D341Med (cell line): Measurements from ENCODE around the gene SCAF1.

ENCODE experiments used
- DNase-seq: peaks from one replicate; pipeline ENCODE4 v3.0.0; 2012; ENCODE audit warnings: low spot score

SCAF1 gene, protein sequence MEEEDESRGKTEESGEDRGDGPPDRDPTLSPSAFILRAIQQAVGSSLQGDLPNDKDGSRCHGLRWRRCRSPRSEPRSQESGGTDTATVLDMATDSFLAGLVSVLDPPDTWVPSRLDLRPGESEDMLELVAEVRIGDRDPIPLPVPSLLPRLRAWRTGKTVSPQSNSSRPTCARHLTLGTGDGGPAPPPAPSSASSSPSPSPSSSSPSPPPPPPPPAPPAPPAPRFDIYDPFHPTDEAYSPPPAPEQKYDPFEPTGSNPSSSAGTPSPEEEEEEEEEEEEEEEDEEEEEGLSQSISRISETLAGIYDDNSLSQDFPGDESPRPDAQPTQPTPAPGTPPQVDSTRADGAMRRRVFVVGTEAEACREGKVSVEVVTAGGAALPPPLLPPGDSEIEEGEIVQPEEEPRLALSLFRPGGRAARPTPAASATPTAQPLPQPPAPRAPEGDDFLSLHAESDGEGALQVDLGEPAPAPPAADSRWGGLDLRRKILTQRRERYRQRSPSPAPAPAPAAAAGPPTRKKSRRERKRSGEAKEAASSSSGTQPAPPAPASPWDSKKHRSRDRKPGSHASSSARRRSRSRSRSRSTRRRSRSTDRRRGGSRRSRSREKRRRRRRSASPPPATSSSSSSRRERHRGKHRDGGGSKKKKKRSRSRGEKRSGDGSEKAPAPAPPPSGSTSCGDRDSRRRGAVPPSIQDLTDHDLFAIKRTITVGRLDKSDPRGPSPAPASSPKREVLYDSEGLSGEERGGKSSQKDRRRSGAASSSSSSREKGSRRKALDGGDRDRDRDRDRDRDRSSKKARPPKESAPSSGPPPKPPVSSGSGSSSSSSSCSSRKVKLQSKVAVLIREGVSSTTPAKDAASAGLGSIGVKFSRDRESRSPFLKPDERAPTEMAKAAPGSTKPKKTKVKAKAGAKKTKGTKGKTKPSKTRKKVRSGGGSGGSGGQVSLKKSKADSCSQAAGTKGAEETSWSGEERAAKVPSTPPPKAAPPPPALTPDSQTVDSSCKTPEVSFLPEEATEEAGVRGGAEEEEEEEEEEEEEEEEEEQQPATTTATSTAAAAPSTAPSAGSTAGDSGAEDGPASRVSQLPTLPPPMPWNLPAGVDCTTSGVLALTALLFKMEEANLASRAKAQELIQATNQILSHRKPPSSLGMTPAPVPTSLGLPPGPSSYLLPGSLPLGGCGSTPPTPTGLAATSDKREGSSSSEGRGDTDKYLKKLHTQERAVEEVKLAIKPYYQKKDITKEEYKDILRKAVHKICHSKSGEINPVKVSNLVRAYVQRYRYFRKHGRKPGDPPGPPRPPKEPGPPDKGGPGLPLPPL

DNA sequence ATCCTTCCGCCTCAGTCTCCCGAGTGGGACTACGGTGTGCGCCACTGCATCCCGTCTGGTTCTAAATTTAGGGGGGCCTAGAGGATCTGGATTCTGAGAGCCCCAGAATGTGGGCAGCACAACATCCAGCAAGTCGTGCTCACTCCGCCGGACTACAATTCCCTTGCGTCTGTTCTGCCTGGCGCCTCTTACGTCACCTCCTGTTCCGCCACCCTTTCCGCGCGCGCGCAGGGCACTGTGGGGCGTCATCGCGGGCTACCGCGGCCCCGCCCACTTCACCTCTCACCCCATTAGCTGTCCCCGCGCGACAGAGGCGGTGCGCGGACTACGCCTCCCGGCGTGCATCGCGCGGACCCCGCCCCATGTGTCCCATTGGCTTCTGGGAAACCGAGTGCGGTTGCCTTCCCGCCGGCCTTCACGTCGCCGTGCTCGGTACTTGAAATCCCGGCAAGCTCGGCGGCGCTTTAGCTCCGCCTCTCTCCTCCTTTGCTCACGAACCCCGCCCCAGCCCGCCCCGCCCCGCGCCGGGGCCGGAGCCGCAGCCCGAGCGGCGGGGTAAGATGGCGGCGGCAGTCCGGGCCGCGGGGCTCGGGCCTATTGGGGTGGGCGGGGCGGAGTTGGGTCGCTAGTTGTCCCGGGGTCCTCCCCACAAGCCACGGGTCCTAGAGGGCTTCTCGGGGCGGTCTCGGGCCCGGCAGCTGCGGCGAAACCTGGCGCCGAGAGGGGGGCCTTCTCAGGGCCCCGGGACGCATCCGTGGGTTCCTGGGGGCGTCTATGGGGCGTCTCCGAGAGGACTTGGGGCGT is at the start of gene SCAF1:
SCAF1 (plus strand) TSS at position 522 of the 804 bp plus-strand sequence. CDS start 2,818 bp downstream, outside the sequence.
- DNase-seq = peak; percentile 96

DNA sequence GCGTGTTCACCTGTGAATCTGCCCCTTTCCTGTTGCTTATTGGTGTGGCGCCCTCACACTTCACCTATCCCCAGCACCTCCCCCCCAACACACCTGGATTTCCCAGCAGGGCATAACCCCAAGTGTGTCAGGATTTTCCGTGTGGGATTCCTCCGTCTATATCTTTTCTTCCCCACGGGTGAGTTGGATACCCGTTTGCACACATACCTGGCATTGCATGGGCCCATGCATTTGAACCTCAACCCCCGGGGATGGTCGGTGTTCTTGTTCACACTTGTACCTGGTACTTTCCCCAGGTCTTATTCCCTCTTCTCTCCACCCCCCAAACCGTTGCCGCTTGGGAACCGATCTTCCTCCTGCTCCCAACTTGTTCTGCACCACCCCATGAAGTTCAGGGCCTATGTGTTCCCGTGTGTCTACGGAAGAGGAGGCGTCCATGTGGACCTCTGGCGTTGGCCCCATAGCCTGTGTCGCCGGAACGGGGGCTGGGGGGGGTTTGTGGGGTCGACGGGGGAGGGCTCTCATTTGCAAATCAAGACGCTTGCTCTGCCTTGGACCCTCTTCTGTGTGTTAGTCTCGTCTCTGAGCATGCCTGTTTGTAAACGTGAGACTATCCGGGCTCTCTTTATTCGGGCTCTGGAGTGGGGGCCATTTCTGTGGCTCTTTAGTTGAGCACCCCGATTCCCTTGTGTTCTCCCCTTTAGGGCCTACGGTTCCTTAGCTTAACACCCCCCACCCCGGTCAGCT is 49.4 kb upstream of the SCAF1 start:
- DNase-seq = no peak

DNA sequence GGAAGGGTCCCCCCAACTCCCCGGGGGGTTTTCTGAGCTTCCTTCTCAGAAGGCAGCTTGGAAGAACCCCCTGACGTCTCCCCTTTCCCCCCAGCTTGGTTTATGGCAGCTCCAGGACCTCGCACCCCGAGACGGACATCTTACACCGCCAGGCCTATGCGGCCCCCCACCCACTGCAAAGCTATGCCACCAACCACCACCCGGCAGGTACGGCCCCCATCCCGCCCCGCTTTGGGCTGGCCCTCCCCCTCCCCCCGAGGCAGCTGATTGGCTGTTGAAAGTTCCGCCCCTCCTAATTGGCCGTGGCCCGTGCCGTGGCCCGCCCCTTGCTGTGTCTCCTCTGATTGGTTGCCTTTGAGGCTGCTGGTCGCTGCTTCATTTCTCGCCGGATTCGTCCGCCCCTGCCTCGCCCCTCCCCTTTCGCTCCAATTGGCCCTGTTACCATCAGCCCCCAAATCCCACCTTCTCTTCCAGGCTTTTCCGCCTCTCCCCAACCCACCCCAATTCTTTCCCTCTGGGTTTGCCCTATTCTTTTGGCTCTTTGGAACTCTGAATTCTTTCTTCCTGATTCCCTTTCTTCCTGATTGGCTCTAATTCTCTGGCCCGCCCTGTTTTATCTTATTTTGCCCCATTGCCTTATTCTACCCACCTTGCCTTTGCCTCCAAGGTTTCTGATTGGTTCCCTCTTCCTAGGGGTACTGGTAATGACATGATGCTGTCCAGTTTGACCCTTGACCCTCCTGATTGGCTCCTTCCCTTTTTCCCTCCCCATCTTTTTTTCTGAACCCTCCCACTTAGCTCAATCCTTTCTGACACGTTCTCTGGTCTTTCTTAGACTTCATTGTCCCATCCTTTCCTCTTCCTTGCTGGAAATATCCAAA is 48.5 kb upstream of the SCAF1 start:
- DNase-seq = peak; percentile 99

DNA sequence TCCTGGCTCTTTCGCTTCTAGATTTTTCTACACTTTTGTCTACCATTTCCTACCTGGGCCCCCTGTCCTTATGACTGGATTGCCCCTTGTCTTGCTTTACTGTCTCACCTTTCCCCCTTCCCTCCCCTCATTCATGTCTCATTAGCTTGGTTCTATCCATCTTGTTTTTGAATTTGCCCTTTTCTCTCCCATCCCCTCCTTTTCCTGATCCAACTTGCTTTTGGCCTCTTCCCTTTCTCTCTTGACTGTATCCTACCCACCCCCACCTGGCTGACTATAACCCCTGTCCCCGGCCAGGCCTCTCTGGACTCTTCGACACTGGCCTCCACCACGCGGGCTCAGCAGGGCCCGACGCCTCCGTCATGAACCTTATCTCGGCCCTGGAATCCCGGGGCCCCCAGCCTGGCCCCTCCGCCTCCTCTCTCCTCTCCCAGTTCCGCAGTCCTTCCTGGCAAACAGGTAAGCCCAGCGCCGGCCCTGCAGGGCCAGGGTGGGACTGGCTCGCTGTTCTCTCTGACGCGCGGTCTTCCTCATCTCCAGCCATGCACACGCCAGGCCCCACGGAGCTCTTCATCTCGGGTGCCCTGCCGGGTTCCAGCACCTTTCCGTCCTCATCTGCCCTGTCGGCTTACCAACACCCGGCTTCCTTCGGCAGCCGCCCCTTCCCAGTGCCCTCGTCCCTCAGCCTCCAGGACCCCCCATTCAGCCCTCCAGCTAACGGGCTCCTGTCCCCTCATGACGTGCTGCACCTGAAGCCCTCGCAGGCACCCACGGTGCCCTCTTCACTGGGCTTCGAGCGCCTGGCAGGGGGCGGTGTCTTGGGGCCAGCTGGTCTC is 47.6 kb upstream of the SCAF1 start:
- peak; percentile 20 for DNase-seq

DNA sequence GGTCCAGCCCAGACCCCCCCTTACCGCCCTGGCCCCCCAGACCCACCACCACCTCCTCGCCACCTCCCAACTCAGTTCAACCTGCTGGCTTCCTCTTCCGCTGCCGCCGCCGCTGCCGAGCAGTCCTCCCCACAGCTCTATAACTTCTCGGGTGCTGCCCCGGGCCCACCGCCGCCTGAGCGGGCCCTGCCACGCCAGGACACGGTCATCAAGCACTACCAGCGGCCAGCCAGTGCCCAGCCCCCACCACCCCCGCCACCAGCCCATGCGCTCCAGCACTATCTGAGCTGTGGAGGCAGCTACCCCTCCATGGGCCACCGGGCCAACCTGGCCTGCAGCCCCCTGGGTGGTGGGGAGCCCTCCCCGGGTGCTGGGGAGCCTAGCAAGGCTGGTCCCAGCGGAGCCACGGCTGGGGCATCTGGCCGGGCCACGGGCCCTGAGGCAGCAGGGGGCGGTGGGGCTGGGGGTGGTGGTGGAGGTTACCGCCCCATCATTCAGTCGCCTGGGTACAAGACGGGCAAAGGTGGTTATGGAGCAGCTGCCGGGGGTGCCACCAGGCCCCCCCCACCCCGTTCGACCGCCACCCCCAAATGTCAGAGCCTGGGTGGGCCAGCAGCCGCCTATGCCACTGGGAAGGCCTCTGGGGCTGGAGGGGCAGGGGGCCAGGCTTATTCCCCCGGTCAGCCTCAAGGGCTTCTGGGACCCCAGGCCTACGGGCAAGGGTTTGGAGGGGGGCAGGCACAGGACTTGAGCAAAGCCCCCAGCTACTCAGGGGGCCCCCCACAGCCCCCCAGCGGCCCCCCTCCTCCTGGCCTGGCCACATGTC is 46.8 kb upstream of the SCAF1 start:
- peak; percentile 14 for DNase-seq

DNA sequence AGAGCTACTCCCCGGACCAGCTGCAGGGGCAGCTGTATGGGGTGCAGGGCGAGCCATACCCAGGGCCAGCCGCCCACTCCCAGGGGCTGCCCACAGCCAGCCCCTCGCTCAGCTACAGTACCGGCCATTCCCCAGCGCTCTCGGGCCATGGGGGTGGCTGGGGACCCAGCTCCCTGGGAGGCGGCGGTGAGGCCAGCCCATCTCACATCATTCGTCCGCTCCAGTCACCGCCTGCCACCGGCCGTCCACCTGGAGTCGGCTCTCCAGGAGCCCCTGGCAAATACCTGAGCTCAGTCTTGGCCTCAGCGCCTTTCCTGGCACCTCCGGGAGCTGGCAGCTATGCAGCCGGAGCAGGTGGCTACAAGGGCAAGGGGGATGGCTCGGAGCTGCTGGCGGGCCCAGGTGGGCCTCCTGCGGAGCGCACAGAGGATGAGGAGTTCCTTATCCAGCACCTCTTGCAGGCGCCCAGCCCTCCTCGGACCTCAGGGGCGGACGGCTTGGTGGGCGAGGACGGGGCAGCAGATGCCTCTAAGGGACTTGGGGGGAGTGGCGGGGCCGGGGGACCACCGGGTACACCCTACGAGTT is 46.1 kb upstream of the SCAF1 start:
- peak; percentile 15 for DNase-seq

DNA sequence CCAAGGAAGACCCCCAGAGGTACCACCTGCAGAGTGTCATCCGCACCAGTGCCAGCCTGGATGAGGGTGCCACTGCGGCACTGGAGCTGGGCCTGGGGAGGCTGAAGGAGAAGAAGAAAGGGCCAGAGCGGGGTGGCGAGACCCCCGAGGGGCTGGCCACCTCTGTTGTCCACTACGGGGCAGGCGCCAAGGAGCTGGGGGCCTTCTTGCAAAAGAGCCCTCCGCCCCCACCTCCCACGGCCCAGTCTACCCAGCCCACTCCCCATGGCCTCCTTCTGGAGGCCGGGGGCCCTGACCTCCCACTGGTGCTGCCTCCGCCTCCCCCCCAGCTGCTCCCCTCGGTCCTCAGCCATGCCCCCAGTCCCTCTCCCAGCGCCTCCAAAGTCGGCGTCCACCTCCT is 45.6 kb upstream of the SCAF1 start:
- DNase-seq = peak; percentile 16

DNA sequence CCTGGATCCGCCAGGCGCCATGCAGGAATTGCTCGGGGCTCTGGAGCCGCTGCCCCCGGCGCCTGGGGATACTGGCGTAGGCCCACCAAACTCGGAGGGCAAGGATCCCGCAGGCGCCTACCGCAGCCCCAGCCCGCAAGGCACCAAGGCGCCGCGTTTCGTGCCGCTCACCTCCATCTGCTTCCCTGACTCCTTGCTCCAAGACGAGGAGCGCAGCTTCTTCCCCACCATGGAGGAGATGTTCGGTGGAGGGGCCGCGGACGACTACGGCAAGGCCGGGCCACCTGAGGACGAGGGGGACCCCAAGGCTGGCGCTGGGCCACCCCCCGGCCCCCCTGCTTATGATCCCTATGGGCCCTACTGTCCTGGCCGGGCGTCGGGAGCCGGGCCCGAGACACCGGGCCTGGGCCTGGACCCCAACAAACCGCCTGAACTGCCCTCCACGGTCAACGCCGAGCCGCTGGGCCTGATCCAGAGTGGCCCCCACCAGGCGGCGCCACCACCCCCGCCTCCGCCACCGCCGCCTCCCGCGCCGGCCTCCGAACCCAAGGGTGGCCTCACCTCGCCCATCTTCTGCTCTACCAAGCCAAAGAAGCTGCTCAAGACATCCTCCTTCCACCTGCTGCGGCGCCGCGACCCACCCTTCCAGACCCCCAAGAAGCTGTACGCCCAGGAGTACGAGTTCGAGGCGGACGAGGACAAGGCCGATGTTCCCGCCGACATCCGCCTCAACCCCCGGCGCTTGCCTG is 44.9 kb upstream of the SCAF1 start:
- no peak for DNase-seq

DNA sequence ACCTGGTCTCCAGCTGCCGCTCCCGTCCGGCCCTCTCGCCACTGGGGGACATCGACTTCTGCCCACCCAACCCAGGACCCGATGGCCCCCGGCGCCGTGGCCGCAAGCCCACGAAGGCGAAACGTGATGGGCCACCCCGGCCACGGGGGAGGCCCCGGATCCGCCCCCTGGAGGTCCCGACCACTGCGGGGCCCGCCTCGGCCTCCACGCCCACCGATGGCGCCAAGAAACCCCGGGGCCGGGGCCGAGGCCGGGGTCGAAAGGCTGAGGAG is 44.4 kb upstream of the SCAF1 start:
- no peak for DNase-seq

DNA sequence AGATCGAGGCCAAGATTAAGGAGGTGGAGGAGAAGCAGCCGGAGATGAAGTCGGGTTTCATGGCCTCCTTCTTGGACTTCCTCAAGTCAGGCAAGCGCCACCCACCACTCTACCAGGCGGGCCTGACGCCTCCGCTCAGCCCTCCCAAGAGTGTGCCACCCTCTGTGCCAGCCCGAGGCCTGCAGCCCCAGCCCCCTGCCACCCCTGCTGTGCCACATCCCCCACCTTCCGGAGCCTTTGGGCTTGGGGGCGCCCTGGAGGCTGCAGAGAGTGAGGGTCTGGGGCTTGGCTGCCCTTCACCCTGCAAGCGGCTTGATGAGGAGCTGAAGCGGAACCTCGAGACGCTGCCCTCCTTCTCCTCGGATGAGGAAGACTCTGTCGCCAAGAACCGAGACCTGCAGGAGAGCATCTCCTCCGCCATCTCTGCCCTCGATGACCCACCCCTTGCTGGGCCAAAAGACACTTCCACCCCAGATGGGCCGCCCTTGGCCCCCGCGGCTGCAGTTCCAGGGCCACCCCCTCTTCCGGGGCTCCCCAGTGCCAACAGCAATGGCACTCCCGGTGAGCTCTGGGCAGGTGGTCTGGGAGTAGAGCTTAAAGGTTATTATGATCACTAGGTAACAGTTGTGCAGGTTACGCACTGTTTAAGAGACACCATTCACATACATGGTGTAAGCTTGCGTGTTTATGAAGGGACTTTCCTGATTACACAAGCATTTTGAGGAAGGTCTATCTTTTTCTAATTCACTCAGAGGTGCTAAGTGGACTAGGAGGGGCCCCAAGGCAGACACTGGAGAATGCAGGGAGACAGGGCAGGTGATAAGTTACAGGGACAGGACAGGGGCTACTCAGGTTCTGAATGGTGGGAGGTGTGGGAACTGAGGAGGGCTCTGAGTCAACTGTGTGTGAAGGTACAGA is 42.4 kb upstream of the SCAF1 start:
- no peak for DNase-seq

DNA sequence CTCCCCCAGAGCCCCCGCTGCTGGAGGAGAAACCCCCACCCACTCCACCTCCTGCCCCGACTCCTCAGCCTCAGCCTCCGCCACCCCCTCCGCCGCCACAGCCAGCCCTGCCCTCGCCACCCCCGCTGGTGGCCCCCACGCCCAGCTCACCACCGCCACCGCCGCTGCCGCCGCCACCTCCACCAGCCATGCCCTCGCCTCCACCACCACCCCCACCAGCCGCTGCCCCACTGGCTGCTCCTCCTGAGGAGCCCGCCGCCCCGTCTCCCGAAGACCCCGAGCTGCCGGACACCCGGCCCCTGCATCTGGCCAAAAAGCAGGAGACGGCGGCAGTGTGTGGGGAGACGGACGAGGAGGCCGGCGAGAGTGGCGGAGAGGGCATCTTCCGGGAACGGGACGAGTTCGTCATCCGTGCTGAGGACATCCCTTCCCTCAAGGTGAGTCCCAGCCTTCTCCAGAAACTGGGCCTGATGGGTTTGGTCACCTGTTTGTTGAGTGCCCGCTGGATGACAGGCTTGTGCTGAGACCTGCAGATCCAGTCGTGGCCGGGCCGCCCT is 40.4 kb upstream of the SCAF1 start:
- DNase-seq = peak; percentile 21

DNA sequence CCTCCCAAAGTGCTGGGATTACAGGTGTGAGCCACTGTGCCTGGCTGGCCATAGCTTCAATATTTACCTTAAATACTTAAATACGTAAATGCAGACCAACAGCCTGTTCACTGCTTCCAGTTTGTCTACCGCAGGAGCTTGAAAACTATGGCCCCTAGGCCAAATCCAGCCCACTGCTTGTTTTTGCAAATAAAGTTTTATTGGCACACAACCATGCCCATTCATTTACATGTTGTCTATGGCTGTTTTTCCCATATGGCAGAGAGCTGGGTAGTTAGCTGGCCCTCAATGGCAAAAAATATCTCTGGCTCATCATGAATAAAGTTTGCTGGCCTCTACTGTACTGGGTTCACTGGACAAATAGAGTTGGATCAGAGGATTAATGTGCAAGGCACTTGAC is 39.2 kb upstream of the SCAF1 start:
- no peak for DNase-seq

DNA sequence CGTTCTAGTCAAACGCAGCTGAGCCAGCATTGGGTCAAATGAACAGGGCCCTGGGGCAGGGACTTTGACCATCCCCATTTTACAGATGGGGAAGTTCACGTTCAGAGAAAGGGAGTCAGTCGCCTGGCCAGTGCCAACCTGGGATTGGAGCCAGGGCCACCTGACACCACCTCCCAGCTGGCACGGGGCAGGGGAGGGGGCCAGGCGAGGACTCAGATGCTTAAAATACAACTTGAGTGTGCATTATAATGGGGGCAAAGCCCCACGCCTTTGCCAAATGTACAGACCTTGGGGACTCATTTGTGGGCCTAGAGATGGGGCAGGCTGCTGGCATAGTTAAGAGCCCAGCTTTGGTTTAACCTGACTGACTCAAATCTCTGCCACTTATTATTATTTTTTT is 36.4 kb upstream of the SCAF1 start:
- DNase-seq = peak; percentile 15

DNA sequence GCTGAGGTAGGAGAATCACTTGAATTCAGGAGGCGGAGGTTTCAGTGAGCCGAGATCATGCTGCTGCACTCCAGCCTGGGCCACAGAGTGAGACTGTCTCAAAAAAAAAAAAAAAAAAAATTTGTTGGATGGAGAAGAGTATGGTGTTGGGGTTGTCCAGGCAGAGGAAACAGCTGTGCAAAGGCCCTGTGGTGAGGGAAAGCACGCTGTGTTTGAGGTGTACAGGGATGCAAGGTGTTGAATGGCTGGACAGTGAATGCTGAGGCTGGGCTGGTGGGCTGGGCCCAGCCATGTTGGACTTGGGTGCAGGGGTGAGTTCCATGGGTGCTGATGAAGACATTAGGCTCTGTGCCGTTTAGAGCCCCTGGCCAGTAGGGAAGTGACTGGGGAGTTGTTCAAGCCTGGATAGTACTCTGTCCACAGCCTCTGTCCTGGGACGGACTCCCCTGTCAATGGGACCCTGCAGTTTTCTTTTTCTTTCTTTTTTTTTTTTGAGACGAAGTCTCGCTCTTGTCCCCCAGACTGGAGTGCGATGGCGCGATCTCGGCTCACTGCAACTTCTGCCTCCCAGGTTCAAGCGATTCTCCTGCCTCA is 32.4 kb upstream of the SCAF1 start:
- peak; percentile 18 for DNase-seq

DNA sequence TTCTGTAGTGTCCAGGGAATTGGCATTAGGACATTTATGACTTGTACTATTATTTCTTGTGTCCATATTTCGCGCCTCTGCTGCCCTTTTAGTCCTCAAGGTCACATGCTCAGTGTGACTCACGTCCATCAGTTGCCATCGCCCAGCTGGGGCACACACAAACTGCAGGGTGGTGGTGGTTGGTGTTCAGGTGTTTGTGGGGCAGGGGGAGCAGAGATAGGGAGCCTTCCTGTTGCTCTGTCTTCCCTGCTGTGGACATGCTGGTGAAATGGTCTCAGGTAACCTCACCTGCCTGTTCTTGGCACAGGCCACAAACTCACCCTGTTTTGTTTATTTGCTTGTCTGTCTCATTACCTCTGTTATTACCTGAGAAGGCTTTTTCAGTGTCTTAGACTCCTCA is 28.6 kb upstream of the SCAF1 start:
- DNase-seq = no peak
